A549 (cell line): ENCODE results near the gene JOSD2. TPM values are rescaled to one million over a fixed set of nuclear protein-coding genes. Genes with fewer than 3 reads are reported as not detected.

Experiments
- ATAC-seq, 2 experiments: fragments of 200-7000 bp in 1 of 2; fragments of >200 bp in 1 of 2; cut with Nextera tagmentation in 1 of 2; cut with Tn5 transposase in 1 of 2; 3 replicates each; pipeline versions ENCODE4 v1.8.0 to v1.9.1; 2018 to 2020; ENCODE audit warnings: mild to moderate bottlenecking in 1 of 2, moderate library complexity in 1 of 2
- CTCF ChIA-PET: fragments of 300-600 bp; sonication (Branson Sonifier 250); formaldehyde crosslinking; extraction: SDS; loops from one replicate; lab custom pipeline; 2021; ENCODE audit warnings: antibody characterized with exemption, inconsistent platforms; lab: Yijun Ruan, JAX
- POLR2A ChIA-PET: fragments of 350-600 bp; formaldehyde crosslinking; extraction: SDS; loops from one replicate; lab custom pipeline; 2021; ENCODE audit warnings: antibody characterized with exemption, inconsistent platforms; lab: Yijun Ruan, JAX
- DNase-seq, 2 experiments: peaks; one replicate each; pipeline versions ENCODE4 v3.0.0 to v3.0.0-alpha.2; 2011 to 2016; ENCODE audit warnings: low read depth in 1 of 2, low spot score in 1 of 2
- FAIRE-seq: peaks from 2 replicates; lab custom pipeline; 2011; peaks lifted over from hg19 to GRCh38; lab: Jason Lieb, UNC
- H3K27ac ChIP-seq, 2 experiments: fragments of >200 bp; sonication (Bioruptor Twin); formaldehyde crosslinking; 3 replicates each; pipeline ENCODE4 v1.5.1; 2016 to 2017
- H3K4me1 ChIP-seq: fragments of >200 bp; sonication (Bioruptor Twin); formaldehyde crosslinking; 3 replicates; pipeline ENCODE4 v1.6.1; 2016
- H3K4me2 ChIP-seq: fragments of >200 bp; sonication (Bioruptor Twin); formaldehyde crosslinking; 3 replicates; pipeline ENCODE4 v1.6.1; 2016
- H3K4me3 ChIP-seq: fragments of >200 bp; sonication (Bioruptor Twin); formaldehyde crosslinking; 3 replicates; pipeline ENCODE4 v1.5.1; 2016
- H3K9me3 ChIP-seq: fragments of >200 bp; sonication (Bioruptor Twin); formaldehyde crosslinking; 3 replicates; pipeline ENCODE4 v1.6.1; 2016
- CBX2 ChIP-seq: fragments of 200-600 bp; sonication (generic); IDR thresholded peaks from 2 replicates; pipeline ENCODE4 v1.6.1; 2016; ENCODE audit warnings: low read depth, mild to moderate bottlenecking, borderline replicate concordance
- CBX8 ChIP-seq: fragments of 200-600 bp; sonication (generic); IDR thresholded peaks from 2 replicates; pipeline ENCODE4 v1.6.1; 2016
- CTCF ChIP-seq: fragments of >200 bp; sonication (Bioruptor Twin); formaldehyde crosslinking; IDR thresholded peaks from 3 replicates; pipeline ENCODE4 v1.5.1; 2016
- EHMT2 ChIP-seq: fragments of 200-600 bp; sonication (generic); IDR thresholded peaks from 2 replicates; pipeline ENCODE4 v1.6.1; 2016; ENCODE audit warnings: antibody characterized with exemption, low read depth, mild to moderate bottlenecking, moderate library complexity
- ESRRA ChIP-seq: fragments of 150-350 bp; IDR thresholded peaks from 2 replicates; pipeline ENCODE4 v1.6.1; 2014; ENCODE audit warnings: mild to moderate bottlenecking, low read length, borderline replicate concordance
- FOSL2 ChIP-seq, 2 experiments: fragments of 450-650 bp in 1 of 2; fragments of >200 bp in 1 of 2; sonication (Bioruptor Twin) in 1 of 2; formaldehyde crosslinking; IDR thresholded peaks; 2 replicates each; pipeline versions ENCODE4 v1.5.0 to v1.6.1; 2016 to 2020; ENCODE audit warnings: mild to moderate bottlenecking in 1 of 2, moderate library complexity in 1 of 2
- GATA3 ChIP-seq: IDR thresholded peaks from 2 replicates; pipeline ENCODE4 v1.6.1; 2012; ENCODE audit warnings: borderline replicate concordance
- KDM1A ChIP-seq: fragments of 200-600 bp; sonication (generic); IDR thresholded peaks from 2 replicates; pipeline ENCODE4 v1.6.1; 2016; ENCODE audit warnings: low read depth, mild to moderate bottlenecking
- MAFK ChIP-seq: fragments of 450-650 bp; IDR thresholded peaks from 2 replicates; pipeline ENCODE4 v1.6.1; 2014; ENCODE audit not compliant: partially characterized antibody
- NFE2L2 ChIP-seq: fragments of 150-350 bp; conservative IDR thresholded peaks from 2 replicates; pipeline ENCODE4 v1.6.1; 2014; ENCODE audit warnings: low read length
- NPAS2 ChIP-seq: fragments of 250-450 bp; sonication (Bioruptor Pico); IDR thresholded peaks from 2 replicates; pipeline ENCODE4 v1.8.0; 2022; ENCODE audit warnings: mild to moderate bottlenecking, moderate library complexity, borderline replicate concordance
- PBX3 ChIP-seq: IDR thresholded peaks from 2 replicates; pipeline ENCODE4 v1.6.1; 2012
- RCOR1 ChIP-seq: fragments of 150-350 bp; IDR thresholded peaks from 2 replicates; pipeline ENCODE4 v1.6.1; 2014; ENCODE audit warnings: antibody characterized with exemption, low read length, low read depth
- SMC3 ChIP-seq: fragments of >200 bp; sonication (Bioruptor Twin); formaldehyde crosslinking; IDR thresholded peaks from 3 replicates; pipeline ENCODE4 v1.6.1; 2018; ENCODE audit warnings: inconsistent platforms
- TFCP2L1 ChIP-seq: fragments of 250-450 bp; sonication (Bioruptor Pico); IDR thresholded peaks from 2 replicates; pipeline ENCODE4 v1.5.0; 2021; ENCODE audit warnings: mild to moderate bottlenecking
- TP53 ChIP-seq: fragments of 250-450 bp; sonication (Bioruptor Pico); IDR thresholded peaks from 2 replicates; pipeline ENCODE4 v1.5.0; 2021; ENCODE audit warnings: mild to moderate bottlenecking, moderate library complexity
- ZFP36 ChIP-seq: fragments of 450-650 bp; IDR thresholded peaks from 2 replicates; pipeline ENCODE4 v1.6.1; 2014; ENCODE audit warnings: borderline replicate concordance; ENCODE audit not compliant: partially characterized antibody
- ZNF302 ChIP-seq: fragments of 250-450 bp; sonication (Bioruptor Pico); IDR thresholded peaks from 2 replicates; pipeline ENCODE4 v1.9.0; 2021; ENCODE audit warnings: inconsistent platforms, mild to moderate bottlenecking, moderate library complexity
- WGBS: methylation state at CpG from one replicate; pipeline ENCODE4 v1.1.6; 2017; ENCODE audit errors: missing lambda C conversion rate; 5-methylcytosine and 5-hydroxymethylcytosine counted together
- polyA plus RNA-seq, 4 experiments: library from polyadenylated mRNA; depleted of rRNA in 3 of 4; stranded (reverse); fragments of >200 nt; fragmentation: RNase III in 1 of 4; extraction: RNeasy Plus Mini Kit Qiagen cat#74134 plus additional on column Dnase treatment in 1 of 4; gene quantifications; 2 replicates in 3 of 4; 3 replicates in 1 of 4; pipeline ENCODE4 v1.2.3, GENCODE V29; 2011 to 2017
- TF ChIP-seq, protein P1 (sequence below): IDR thresholded peaks from 2 replicates; pipeline ENCODE4 v1.6.1; 2012
- TF ChIP-seq, protein P2 (sequence below): fragments of 450-650 bp; IDR thresholded peaks from 2 replicates; pipeline ENCODE4 v1.6.1; 2014; ENCODE audit warnings: antibody characterized with exemption
- TF ChIP-seq, protein P3 (sequence below): fragments of 200-600 bp; sonication (generic); IDR thresholded peaks from 2 replicates; pipeline ENCODE4 v1.6.1; 2016; ENCODE audit warnings: antibody characterized with exemption, mild to moderate bottlenecking, moderate library complexity
- TF ChIP-seq, protein P4 (sequence below): fragments of 150-350 bp; IDR thresholded peaks from 2 replicates; pipeline ENCODE4 v1.6.1; 2014; ENCODE audit warnings: low read depth, mild to moderate bottlenecking, low read length

The JOSD2 gene
- polyA plus RNA-seq, 2 of the 4 experiments (the other 2 are of a cell fraction) = 24.2 to 61.7 TPM

DNA sequence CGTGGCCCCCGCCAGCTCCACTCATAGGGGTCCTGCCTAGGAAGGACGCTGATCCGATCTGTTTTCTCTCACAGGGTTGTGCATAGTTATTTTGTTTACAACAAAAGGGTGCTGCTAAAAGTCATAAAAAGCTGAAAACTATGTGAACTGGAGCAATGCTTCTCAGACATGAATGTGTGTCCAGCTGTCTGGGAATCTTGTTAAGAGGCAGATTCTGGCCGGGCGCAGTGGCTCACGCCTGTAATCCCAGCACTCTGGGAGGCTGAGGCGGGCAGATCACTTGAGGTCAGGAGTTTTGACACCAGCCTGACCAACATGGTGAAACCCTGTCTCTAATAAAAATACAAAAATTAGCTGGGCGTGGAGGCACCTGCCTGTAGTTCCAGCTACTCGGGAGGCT lies 48.6 kb upstream of the JOSD2 start:
- DNase-seq (no peak), ATAC-seq (no peak)
- H3K4me1 ChIP-seq = peaks cover 12% of the 10 kb centered on the region
- H3K9me3 ChIP-seq = no peaks in the 10 kb centered on the region
- ChIA-PET CTCF (interaction anchor here (0.6 to 11.8 kb wide), 6 partner anchors 13 to 218 kb away, joined by 3 to 355 read pairs (median 6); no protein-coding TSS in a partner anchor), POLR2A (interaction anchor here (0.6 kb wide), 1 partner anchor 100 kb away, joined by 3 read pairs; no protein-coding TSS in a partner anchor)
- H3K27ac ChIP-seq = no peak overlapping the region
- WGBS = 54% methylated on average over 10 of the region's 10 CpGs
- no peak overlapping the region for H3K4me3 ChIP-seq
- TF ChIP-seq TP53 (CRISPR knock-in tag) = no peak
- no peak for TF ChIP-seq NPAS2 (CRISPR knock-in tag)
- no peak for TF ChIP-seq SMC3
- no peak for TF ChIP-seq FOSL2 (IDR thresholded peaks at IDR 0.05)
- TF ChIP-seq FOSL2 (CRISPR knock-in tag; IDR thresholded peaks at IDR 0.05) = no peak
- TF ChIP-seq, protein P1, sequence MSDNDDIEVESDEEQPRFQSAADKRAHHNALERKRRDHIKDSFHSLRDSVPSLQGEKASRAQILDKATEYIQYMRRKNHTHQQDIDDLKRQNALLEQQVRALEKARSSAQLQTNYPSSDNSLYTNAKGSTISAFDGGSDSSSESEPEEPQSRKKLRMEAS = no peak
- TF ChIP-seq NFE2L2 = no peak
- TF ChIP-seq ZFP36 = no peak
- TF ChIP-seq, protein P2, sequence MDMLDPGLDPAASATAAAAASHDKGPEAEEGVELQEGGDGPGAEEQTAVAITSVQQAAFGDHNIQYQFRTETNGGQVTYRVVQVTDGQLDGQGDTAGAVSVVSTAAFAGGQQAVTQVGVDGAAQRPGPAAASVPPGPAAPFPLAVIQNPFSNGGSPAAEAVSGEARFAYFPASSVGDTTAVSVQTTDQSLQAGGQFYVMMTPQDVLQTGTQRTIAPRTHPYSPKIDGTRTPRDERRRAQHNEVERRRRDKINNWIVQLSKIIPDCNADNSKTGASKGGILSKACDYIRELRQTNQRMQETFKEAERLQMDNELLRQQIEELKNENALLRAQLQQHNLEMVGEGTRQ = no peak
- TF ChIP-seq CBX2 = no peak
- no peak for TF ChIP-seq MAFK
- no peak for TF ChIP-seq EHMT2
- TF ChIP-seq, protein P3, sequence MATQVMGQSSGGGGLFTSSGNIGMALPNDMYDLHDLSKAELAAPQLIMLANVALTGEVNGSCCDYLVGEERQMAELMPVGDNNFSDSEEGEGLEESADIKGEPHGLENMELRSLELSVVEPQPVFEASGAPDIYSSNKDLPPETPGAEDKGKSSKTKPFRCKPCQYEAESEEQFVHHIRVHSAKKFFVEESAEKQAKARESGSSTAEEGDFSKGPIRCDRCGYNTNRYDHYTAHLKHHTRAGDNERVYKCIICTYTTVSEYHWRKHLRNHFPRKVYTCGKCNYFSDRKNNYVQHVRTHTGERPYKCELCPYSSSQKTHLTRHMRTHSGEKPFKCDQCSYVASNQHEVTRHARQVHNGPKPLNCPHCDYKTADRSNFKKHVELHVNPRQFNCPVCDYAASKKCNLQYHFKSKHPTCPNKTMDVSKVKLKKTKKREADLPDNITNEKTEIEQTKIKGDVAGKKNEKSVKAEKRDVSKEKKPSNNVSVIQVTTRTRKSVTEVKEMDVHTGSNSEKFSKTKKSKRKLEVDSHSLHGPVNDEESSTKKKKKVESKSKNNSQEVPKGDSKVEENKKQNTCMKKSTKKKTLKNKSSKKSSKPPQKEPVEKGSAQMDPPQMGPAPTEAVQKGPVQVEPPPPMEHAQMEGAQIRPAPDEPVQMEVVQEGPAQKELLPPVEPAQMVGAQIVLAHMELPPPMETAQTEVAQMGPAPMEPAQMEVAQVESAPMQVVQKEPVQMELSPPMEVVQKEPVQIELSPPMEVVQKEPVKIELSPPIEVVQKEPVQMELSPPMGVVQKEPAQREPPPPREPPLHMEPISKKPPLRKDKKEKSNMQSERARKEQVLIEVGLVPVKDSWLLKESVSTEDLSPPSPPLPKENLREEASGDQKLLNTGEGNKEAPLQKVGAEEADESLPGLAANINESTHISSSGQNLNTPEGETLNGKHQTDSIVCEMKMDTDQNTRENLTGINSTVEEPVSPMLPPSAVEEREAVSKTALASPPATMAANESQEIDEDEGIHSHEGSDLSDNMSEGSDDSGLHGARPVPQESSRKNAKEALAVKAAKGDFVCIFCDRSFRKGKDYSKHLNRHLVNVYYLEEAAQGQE = no peak
- no peak for TF ChIP-seq GATA3
- TF ChIP-seq, all 56 proteins: peak for 0
- FAIRE-seq = no peak
- no peak overlapping the region for H3K4me2 ChIP-seq

- POLR2A ChIA-PET = no interaction called here
- 81% methylated on average over 13 of the region's 13 CpGs for WGBS
- no peak for TF ChIP-seq GATA3
- no peak for TF ChIP-seq SMC3
- no peak for TF ChIP-seq CBX8
- TF ChIP-seq NPAS2 (CRISPR knock-in tag) = no peak
- TF ChIP-seq, protein P4, sequence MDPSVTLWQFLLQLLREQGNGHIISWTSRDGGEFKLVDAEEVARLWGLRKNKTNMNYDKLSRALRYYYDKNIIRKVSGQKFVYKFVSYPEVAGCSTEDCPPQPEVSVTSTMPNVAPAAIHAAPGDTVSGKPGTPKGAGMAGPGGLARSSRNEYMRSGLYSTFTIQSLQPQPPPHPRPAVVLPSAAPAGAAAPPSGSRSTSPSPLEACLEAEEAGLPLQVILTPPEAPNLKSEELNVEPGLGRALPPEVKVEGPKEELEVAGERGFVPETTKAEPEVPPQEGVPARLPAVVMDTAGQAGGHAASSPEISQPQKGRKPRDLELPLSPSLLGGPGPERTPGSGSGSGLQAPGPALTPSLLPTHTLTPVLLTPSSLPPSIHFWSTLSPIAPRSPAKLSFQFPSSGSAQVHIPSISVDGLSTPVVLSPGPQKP = no peak
- TF ChIP-seq, all 56 proteins: peak for 0
- H3K27ac ChIP-seq = no peak overlapping the region
- no peak for ATAC-seq
- no peak overlapping the region for H3K4me2 ChIP-seq
- no peak for DNase-seq
- H3K4me3 ChIP-seq = no peak overlapping the region
- peaks cover 12% of the 10 kb centered on the region for H3K4me1 ChIP-seq
- CTCF ChIA-PET = interaction anchor here (1.1 to 11.8 kb wide), 9 partner anchors 14 to 226 kb away, joined by 4 to 355 read pairs (median 15); no protein-coding TSS in a partner anchor
- no peaks in the 10 kb centered on the region for H3K9me3 ChIP-seq
- FAIRE-seq = no peak
Observed at GRCh38 chr19:50558449-50558848, 47.5 kb upstream of the JOSD2 start.

DNA sequence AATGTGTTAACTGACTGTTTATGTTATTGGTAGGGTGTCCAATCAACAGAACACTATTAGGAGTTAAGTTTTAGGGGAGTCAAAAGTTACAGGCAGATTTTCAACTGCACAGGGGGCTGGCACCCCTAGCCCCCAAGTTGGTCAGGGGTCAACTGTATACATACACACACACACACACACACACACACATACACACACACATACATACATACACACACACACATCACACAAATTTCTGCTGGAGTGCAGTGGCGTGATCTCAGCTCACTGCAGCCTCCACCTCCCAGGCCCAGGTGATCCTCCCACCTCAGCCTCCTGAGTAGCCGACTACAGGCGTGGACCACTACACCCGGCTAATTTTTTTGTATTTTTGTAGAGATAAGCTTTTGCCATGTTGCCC lies 47.0 kb upstream of the JOSD2 start:
- H3K4me1 ChIP-seq = peaks cover 12% of the 10 kb centered on the region
- FAIRE-seq (no peak), ATAC-seq (no peak), DNase-seq (no peak)
- no peak overlapping the region for H3K4me3 ChIP-seq
- H3K27ac ChIP-seq = no peak overlapping the region
- WGBS = 86% methylated on average over 4 of the region's 4 CpGs
- no peaks in the 10 kb centered on the region for H3K9me3 ChIP-seq
- POLR2A ChIA-PET = no interaction called here
- CTCF ChIA-PET = interaction anchor here (1.1 to 11.8 kb wide), 14 partner anchors 15 to 310 kb away, joined by 3 to 355 read pairs (median 14); no protein-coding TSS in a partner anchor
- TF ChIP-seq, protein P2 = no peak
- TF ChIP-seq KDM1A (no peak), TFCP2L1 (CRISPR knock-in tag) (no peak), CBX2 (no peak), CTCF (no peak), EHMT2 (no peak), GATA3 (no peak), NPAS2 (CRISPR knock-in tag) (no peak), ESRRA (no peak), CBX8 (no peak), PBX3 (no peak), ZNF302 (CRISPR knock-in tag) (no peak), RCOR1 (no peak), NFE2L2 (no peak)
- no peak overlapping the region for H3K4me2 ChIP-seq
